Osteocyte (in vitro differentiated cells): ENCODE data around the gene ARHGAP6. TPM values are rescaled to one million over a fixed set of nuclear protein-coding genes. Genes with fewer than 3 reads are reported as not detected.
A peak's percentile ranks its signal among the peaks of the same experiment; 100 is the strongest.

Experiments
- DNase-seq: peaks from one replicate; pipeline ENCODE4 v3.0.0; 2021; ENCODE audit warnings: mixed read lengths; ENCODE audit not compliant: unreplicated experiment; ENCODE audit errors: extremely low spot score
- H3K27ac Mint-ChIP-seq: one replicate; pipeline ENCODE4 v1.8.0; 2021; ENCODE audit warnings: mild to moderate bottlenecking, mixed read lengths; ENCODE audit not compliant: unreplicated experiment
- H3K27me3 Mint-ChIP-seq: one replicate; pipeline ENCODE4 v1.8.0; 2021; ENCODE audit warnings: mixed read lengths; ENCODE audit not compliant: unreplicated experiment
- H3K36me3 Mint-ChIP-seq: one replicate; pipeline ENCODE4 v1.8.0; 2021; ENCODE audit warnings: mixed read lengths; ENCODE audit not compliant: unreplicated experiment
- H3K4me1 Mint-ChIP-seq: one replicate; pipeline ENCODE4 v1.8.0; 2021; ENCODE audit warnings: mixed read lengths; ENCODE audit not compliant: unreplicated experiment
- H3K4me3 Mint-ChIP-seq: one replicate; pipeline ENCODE4 v1.8.0; 2021; ENCODE audit warnings: mild to moderate bottlenecking, moderate library complexity, mixed read lengths; ENCODE audit not compliant: unreplicated experiment
- H3K9me3 Mint-ChIP-seq: one replicate; pipeline ENCODE4 v1.8.0; 2021; ENCODE audit warnings: mixed read lengths; ENCODE audit not compliant: unreplicated experiment
- CTCF ChIP-seq: fragments of 200-600 bp; sonication (generic); IDR thresholded peaks from 2 replicates; pipeline ENCODE4 v1.5.0; 2021; ENCODE audit warnings: antibody characterized with exemption, mild to moderate bottlenecking, moderate library complexity
- total RNA-seq: library from RNA; stranded (reverse); gene quantifications from 2 replicates; pipeline ENCODE4 v1.2.1, GENCODE V29; 2021

ARHGAP6 gene
- total RNA-seq, 1 donor from 2014 or later = 3.5 TPM

DNA sequence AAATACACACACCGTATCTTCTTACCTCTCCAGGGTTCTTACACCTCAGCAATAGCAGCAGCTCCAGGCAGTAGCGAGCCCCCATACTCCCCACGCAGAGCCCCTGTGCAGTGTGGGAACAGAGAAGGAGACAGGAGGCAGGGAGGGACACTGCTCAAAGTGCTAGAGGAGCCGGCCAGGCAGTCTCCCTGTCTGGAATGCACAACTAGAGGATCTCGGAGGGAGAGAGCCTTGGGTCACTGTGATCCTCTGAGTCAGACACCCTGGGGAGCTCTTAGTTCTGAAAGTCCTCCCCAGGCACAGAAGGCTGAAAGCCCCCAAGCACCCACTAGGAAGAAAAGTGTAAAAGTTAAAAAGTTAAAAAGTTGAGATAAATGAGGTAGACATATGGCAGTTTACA, 356.5 kb downstream of the ARHGAP6 start:
- Mint-ChIP-seq H3K36me3 (no peaks in the 10 kb centered on the region), H3K4me1 (peaks cover 5% of the 10 kb centered on the region), H3K4me3 (no peak overlapping the region), H3K9me3 (no peaks in the 10 kb centered on the region), H3K27ac (peak overlapping the region; percentile 54), H3K27me3 (no peaks in the 10 kb centered on the region)
- DNase-seq = no peak
- no peak for TF ChIP-seq CTCF

- no peak overlapping the region for H3K27ac Mint-ChIP-seq
- DNase-seq = no peak
- no peaks in the 10 kb centered on the region for H3K36me3 Mint-ChIP-seq
- no peaks in the 10 kb centered on the region for H3K27me3 Mint-ChIP-seq
- no peak overlapping the region for H3K4me3 Mint-ChIP-seq
- no peak for TF ChIP-seq CTCF
- no peaks in the 10 kb centered on the region for H3K9me3 Mint-ChIP-seq
- peaks cover 5% of the 10 kb centered on the region for H3K4me1 Mint-ChIP-seq
These were observed 360.1 kb downstream of the ARHGAP6 start for GRCh38 chrX:11305641-11306040.

DNA sequence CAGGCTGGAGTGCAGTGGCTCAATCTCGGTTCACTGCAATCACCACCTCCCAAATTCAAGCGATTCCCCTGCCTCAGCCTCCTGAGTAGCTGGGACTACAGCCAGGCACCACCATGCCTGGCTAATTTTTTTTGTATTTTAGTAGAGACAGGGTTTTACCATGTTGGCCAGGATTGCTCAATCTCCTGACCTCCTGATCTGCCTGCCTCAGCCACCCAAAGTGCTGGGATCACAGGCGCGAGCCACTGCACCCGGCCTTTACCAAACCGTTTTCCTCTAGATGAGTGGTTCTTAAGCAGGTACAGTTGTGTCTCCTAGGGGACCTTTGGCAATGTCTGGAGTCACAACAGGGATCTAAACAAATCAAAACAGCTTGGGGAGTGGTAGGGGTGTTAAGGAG, 360.9 kb downstream of the ARHGAP6 start:
- Mint-ChIP-seq H3K4me1 (peaks cover 5% of the 10 kb centered on the region), H3K27me3 (no peaks in the 10 kb centered on the region), H3K9me3 (no peaks in the 10 kb centered on the region), H3K36me3 (no peaks in the 10 kb centered on the region), H3K27ac (no peak overlapping the region), H3K4me3 (no peak overlapping the region)
- DNase-seq = no peak
- no peak for TF ChIP-seq CTCF

DNA sequence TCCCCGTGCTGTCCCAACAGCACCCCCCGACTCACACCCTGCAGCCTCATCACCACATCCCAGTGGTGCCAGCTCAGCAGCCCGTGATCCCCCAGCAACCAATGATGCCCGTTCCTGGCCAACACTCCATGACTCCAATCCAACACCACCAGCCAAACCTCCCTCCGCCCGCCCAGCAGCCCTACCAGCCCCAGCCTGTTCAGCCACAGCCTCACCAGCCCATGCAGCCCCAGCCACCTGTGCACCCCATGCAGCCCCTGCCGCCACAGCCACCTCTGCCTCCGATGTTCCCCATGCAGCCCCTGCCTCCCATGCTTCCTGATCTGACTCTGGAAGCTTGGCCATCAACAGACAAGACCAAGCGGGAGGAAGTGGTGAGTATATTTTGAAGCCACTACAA, 367.1 kb downstream of the ARHGAP6 start:
- TF ChIP-seq CTCF = no peak
- Mint-ChIP-seq H3K36me3 (no peaks in the 10 kb centered on the region), H3K9me3 (peaks cover 3% of the 10 kb centered on the region), H3K4me1 (no peaks in the 10 kb centered on the region), H3K4me3 (no peak overlapping the region), H3K27me3 (no peaks in the 10 kb centered on the region), H3K27ac (no peak overlapping the region)
- no peak for DNase-seq

- H3K36me3 Mint-ChIP-seq = no peaks in the 10 kb centered on the region
These were observed 369.7 kb downstream of the ARHGAP6 start for GRCh38 chrX:11296051-11296450.

More at GRCh38 chrX:11296051-11296450, 369.7 kb downstream of the ARHGAP6 start:
- Mint-ChIP-seq H3K4me3 (no peak overlapping the region), H3K4me1 (no peaks in the 10 kb centered on the region), H3K9me3 (peaks cover 3% of the 10 kb centered on the region), H3K27ac (no peak overlapping the region), H3K27me3 (peaks cover 2% of the 10 kb centered on the region)
- DNase-seq = no peak
- no peak for TF ChIP-seq CTCF
